ENCODE data around the gene CTTN.
"Not testable (repeated sequence)": the region's sequence is repeated elsewhere in the genome, so short reads cannot be mapped to it uniquely, and the experiment has no call there.

Gene CTTN

DNA sequence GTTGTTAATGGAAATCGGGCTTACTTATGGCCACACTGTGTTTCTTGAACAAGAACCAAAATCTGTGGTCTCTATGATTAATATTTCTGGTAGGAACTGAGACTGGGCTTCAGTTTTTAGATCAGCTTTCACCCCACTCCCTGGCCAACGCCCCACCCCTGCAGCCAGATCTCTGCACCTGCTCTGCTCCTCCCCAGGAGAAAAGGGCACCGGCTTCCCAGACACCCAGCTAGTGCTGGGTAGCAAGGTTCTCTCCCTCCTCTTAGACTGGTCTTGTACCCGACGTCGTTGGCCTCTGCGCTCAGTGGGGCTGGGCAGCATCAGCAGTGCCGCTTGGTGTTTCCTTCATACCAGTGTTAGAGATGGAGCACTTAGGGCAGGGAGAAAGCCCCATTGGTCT lies 17.0 kb upstream of the CTTN start:
- DNase-seq (ENCODE audit: low read depth in 4 of 4, low spot score in 1 of 4) = no peak

DNA sequence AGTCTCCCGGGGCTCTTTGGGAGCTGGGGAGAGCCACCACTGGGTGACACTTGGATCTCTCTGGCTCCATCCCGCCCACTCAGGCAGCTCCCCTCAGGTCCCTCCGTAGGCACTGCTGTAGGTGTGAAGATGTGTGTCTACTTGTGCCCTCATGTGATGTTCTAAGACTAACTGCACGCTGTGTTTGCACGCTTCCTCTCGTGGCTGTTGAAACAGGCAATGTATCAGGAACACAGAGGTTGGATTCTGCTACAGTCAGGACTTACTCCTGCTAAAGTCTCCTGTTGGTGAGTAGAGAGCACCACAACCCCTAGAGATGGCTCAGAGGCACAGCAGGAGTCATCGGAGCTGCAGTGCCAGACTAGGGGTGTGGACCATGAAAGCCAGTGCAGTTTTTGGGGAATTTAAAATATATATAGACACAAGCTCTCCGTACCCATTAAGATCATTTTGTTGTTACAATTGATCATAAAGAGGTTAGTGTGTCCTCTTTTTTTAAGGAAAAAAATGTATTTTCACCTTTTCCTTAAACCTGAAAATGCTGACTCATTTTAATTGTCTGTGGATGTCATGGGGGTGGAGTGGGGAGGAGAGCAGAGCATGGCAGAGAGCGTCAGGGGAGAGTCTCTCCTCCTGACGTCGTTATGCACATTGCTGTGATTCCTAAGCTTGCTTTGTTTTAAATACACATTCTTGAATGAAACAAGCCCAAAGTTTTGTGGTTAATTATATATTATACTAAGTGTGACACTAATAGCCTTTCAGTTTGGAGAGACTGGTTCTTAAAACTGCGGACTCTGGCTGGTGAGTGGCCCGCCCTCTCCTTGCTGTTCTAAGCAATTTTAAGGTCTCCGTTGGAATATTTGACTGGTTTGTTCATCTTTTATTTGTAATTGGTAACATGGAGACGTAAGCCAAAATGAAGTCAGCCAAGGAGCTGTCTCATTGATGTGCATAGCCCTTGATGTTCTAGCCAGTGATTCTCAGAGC lies 16.2 kb upstream of the CTTN start:
- DNase-seq (ENCODE audit: low read depth in 4 of 4, low spot score in 1 of 4) = no peak

DNA sequence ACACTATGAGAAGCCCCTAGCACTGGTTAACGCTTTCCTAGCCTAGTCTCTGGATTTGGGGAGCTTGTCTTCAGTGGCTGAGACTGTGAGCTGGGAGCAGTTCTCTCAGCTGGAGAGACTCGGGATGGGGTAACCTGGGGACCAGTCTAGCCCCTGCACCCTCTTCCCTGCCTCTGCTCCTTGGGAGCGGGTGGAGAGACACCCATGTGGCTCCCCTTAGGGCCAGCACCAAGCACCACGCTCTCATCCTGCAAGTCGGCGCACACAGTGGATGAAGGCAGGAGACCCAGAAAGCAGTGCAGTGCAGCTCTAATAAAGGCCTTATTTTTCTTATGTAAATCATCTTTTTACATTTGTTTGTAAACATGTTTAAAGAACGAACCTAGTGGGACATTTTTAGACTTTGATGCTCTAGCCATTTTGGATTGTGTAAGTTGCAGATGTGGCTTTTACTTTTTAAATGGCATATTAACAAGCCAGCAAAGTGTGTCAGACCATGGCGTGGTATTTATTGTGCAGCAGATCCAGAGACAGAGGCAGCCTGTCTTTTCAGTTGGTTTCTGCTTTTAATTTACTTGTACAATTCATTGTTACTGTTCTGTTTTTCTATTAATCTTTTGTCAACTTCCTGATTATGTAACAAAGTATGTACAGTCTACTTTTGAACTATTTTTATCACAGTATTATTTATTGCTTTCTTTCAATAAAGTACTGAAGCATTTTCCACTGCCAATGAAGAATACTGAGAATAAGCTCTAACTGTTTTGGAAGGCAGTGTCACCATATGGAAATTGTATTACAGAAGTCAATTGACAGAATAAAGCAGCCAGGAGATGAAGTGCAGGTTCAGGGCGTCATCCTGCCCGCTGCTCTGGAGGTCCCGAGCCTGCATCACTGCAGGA lies 14.4 kb upstream of the CTTN start:
- no peak for DNase-seq (ENCODE audit: low read depth in 4 of 4, low spot score in 1 of 4)

DNA sequence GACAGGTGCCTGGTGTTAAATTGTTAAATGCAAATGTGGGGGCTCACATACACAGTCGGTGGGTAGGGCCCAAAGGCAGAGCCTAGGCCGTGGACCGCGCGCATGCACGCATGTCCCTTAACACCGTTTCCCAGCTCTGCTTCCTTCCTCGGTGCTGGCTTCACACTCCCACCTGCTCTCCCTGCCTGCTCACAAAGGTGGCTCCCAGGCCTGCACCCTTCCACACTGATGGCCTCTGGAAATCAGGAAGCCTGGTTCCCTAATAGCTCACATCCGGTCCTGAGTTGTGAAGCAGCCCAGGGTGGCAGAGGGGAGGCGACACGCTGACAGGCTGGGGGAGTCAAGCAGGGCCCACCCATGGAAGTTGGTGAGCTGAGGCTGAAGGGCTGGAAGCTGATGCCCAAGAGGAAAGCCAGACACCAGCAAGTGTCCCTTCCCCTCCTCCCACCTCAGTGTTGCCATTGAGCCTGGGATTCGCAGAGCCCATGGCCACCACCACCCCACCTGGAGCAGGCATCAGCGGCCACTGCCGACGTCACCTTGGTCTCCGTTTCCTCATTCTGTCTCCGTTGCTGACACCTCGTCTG lies 13.7 kb upstream of the CTTN start:
- no peak for DNase-seq (ENCODE audit: low read depth in 4 of 4, low spot score in 1 of 4)

DNA sequence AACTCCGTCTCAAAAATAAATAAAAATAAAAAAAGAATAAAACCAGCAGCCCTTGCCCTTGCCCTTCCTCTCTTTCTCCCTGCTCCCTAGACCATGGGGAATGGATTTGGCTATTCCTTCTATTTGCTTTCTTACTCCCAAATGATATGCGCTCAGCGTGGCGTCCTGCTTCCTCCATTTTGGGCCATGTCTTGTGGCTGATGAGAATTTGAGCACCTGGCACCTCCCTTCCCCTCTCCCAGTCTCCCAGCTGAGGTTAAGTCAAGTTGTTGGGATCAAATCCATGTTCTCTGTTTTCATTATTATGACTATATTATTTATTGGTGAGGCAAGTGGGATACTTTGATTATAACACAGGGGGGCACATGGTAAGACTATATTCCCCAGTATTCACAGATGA lies 10.8 kb upstream of the CTTN start:
- DNase-seq (ENCODE audit: low read depth in 4 of 4, low spot score in 1 of 4) = no peak

DNA sequence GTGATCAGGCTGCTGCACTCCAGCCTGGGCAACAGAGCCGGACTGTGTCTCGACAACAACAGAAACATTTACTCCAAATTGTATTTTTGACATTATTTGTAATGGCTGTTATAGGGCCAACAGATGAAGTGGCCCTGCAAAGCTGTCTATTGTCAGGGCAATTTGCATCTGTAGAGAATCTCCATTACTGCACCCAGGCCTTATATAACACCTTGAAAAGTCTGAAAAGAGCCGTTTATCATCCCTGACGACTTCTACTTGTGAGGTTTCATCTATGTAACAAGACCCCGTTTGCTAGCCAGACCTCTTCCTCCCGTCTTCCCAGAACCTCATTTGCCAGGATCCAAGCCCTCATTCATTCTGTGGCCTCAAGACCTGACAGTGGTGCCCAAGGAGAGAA lies 9.1 kb upstream of the CTTN start:
- DNase-seq (ENCODE audit: low read depth in 4 of 4, low spot score in 1 of 4) = no peak

DNA sequence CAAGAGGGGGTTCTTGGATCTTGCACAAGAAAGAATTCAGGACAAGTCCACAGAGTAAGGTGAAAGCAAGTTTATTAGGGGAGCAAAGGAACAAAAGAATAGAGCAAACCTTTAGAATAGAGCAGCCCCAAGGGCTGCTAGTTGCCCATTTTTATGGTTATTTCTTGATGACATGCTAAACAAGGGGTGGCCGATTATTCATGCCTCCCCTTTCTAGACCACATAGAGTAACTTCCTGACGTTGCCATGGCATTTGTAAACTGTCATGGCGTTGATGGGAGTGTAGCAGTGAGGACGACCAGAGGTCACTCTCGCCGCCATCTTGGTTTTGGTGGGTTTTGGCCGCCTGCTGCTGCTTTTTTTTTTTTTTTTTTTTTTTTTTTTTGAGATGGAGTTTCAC lies 7.4 kb upstream of the CTTN start:
- DNase-seq (ENCODE audit: low read depth in 4 of 4, low spot score in 1 of 4) = not testable (repeated sequence)

DNA sequence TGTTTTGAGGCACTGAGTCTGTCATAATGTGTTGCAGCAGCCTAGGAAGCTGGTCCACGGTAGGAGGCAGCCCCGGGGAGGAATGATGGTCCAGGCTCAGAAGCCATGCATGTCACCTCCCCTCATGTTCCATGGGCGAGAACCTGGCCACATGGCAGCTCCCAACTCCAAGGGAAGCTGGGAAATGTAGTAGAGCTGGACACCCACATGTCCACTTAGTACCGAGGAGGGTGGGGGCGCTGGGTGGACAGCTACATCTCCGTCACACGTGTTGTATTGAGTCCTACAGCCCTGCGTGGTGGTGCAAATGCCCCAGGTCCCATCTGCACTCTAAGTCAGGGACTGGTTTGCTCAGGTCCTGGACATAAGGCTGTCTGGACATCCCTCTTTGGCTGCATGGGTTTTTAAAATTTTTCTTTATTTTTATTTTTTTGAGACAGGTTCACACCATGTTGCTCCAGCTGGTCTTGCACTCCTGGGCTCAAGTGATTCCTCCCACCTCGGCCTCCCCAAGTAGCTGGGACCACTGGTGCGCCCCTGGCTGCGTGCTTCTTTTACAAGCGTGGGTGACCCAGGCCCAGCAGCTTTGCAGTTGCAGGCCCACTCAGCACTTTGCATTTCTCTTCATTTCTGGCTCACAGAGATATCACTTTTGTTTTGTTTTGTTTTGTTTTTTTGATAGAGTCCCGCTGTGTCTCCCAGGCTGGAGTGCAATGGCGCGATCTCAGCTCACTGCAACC lies 3.9 kb upstream of the CTTN start:
- DNase-seq (ENCODE audit: low read depth in 4 of 4, low spot score in 1 of 4) = no peak

DNA sequence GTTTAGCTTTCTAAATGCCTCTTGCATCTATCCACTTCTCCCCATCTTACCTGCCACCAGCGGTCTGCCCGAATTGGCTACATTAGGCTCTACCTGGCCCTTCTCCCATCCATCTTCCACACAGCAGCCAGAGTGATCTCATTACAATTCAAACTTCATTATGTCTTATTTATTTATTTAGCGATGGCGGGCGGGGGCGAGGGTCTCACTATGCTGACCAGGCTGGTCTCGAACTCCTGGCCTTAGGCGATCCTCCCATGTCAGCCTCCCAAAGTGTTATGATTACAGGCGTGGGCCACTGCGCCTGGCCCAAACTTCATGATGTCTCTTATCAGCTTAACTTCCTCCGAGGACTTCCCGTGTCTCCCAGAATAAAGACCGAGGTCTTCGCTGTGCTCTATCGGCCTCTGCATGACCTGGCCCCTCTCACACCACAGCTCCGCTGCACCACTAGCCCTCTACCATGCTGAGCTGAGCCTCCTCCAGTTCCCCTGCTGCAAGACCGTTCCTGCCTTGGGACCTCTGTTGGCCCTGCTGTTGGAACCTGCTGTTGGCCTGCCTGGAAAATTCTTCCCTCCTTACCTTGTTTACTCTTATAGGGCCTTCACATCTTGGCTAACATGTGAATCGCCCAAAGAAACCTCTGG lies 870 bp upstream of the CTTN start:
- peak in 1 of 4 experiments; percentile 6 for DNase-seq (ENCODE audit: low read depth in 4 of 4, low spot score in 1 of 4)

DNA sequence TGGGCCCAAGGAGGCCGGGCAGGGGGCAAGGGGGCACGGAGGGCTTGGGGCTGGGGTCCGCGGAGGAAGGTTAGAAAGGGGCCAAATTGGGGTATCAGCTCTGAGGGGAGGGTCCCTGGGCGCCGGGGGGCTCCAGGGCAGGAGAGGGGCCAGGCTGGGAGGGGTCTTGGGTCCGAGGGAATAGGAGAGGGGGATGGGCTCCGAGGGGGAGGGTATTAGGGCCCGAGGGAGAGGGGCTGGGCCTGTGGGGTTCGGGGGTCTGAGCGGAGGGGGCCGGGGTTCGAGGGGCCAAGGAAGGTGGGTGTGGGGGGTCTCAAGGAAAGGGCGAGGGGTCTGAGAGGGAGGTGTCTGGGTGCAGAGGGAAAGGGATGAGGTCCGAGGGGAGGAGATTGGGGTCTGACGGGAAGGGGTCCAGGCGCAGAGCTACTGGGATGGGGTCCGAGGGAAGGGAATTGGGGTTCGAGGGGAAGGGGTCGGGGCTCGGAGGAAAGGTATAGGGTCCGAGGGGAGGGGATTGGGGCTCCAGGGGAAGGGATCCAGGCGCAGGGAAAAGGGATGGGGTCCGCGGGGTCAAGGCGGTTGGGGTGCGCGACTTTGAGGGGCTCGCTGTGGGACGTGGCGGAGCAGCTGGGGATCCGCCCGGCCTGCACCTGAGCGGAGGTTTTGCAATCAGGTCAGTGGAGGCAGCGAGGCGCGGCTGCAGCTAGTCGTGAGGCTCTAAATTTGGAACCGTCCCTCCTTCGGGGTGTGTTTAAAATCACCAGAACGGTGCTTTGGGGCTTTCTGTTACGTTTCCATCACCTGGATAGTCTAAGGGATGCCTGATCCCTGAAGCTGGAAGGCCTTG lies 728 bp downstream of the CTTN start:
- DNase-seq (ENCODE audit: low read depth in 4 of 4, low spot score in 1 of 4) = no peak

DNA sequence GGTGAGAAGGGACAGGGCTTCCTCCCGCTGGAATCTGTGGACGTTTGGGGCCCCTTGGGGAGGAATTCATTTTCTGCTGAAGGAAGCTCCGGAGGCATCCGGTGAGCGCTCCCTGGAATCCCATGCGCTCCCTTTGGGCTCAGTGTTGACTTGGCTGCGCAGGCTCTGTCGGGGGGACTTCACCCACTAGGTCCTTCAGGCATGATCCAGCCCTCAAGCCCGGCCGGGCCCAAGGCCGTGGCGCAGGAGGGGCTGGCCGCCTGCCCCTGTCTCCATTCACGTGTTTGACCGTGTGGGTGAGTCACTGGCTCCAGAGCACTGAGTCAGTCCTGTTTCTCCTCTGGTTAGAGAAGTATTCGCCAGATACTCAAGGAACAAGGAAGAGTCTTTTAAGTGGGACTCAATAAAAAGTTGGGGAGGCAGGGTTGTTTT lies 1.4 kb downstream of the CTTN start:
- no peak for DNase-seq (ENCODE audit: low read depth in 4 of 4, low spot score in 1 of 4)

DNA sequence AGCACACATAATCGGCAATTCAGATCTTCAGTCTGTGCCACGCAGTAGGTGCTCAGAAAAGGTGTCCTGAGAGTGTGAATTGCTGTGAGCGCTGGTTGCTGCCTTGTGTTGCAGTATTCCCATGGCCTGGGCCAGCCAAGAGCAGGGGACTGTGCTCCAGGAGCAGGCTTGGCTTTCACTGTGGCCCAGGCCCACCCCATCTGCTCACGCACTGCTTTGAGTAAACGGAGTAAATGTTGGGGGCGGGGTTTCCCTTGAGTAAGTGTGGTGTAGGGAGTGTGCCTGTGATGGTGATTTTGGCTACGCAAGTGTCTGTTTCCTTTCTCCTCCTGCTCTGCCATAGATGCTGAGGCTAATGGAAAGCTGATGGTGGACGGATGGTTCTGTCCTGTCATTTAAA lies 2.3 kb downstream of the CTTN start:
- DNase-seq (ENCODE audit: low read depth in 4 of 4, low spot score in 1 of 4) = no peak

DNA sequence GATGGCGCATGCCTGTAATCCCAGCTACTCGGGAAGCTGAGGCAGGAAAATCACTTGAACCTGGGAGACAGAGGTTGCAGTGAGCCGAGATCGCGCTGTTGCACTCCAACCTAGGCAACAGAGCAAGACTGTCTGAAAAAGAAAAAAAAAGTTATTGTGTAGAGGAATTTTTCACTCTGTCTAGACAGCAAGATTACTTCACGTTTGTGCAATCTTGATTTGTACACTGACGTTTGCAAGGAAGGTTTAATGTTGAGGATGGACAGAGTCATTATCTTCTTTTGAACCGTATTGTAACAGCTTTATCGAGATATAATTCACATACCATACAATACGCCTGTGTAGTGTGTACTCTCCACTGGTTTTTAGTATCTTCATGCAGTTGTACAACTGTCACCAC lies 3.7 kb downstream of the CTTN start:
- DNase-seq (ENCODE audit: low read depth in 4 of 4, low spot score in 1 of 4) = no peak

DNA sequence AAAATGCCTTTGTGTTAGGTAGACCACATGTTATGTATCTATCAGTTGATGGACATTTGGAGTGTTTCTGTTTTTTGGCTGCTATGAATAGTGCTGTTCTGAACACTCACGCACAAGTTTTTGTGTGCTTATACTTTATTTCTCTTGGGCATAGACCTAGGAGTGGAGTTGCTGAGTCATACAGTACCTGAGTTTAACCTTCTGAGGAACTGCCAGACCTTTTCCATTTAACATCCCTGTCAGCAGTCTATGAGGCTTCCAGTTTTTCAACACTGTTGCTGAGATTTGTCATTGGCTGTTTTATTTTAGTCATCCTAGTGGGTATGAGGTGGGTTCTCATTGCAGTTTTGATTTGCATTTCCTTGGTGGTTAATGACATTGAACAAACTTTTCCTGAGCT lies 4.4 kb downstream of the CTTN start:
- DNase-seq (ENCODE audit: low read depth in 4 of 4, low spot score in 1 of 4) = no peak

DNA sequence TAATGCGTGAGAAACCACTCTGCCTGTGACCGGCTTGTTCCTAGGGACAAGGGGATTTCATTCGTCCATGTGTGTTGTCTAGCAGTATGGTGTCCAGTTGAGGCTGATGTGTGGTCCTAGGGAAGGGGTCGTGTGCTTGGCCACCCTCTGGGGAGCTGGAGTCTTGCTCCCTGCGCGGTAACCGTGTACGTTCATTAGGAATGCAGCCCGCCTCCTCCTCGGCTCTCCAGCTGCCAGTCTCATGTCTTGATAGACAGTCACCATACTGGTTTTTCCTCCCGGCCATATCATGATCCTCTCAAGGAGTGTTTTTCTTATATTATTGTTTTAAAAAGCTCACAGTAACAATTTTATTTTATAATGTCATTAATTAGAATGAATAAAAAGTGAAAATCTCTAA lies 5.9 kb downstream of the CTTN start:
- no peak for DNase-seq (ENCODE audit: low read depth in 4 of 4, low spot score in 1 of 4)

DNA sequence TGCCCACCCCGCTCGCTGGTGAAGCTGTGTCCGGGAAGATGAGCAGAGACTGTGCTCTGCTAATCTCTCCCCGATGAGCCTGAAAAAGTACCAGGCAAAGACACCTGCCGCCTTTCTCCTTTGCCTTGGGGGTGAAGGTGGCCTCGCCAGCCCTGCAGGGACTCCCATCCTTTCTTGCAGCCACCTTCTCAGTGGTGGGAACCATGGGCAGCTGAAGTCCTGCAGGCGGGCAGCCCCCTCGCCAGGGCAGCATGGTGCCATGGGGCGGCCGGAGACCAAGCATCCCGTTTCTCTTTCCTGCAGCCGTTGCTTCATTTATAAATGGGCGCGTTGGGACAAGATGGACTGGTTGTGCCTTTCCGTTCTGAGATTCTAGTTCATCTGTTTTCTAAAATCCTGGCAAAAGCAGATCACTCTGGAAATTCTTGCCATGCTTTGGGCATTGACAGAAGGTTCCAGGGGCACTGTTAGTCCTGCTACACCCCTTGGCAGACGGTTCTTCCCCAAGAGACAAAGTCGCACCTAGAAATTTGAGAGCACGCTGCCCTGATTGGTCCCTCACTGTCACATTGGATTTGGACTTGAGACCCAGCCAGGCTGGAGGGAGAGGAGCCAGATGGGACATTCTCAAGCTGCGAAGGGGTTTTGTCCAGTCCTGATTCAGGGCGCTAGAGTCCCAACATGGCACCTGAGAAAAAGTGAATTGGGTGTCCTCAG lies 7.5 kb downstream of the CTTN start:
- no peak for DNase-seq (ENCODE audit: low read depth in 4 of 4, low spot score in 1 of 4)

DNA sequence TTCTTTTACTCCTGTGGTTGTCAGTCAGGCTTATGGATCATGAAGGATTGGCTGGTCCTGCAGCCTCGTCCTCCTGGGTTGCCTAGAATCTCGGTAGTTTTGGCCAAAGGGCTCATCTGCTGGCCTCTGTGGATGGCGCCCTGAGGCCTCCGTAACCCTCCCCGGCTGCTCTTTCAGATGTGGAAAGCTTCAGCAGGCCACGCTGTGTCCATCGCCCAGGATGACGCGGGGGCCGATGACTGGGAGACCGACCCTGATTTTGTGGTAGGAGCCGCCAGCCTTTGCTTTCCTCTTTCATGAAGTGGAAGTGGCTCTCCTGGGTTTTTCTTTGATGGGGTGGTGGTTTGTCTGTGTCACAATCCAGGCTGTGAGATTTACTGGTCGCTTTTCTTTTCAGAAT lies 8.8 kb downstream of the CTTN start:
- DNase-seq (ENCODE audit: low read depth in 4 of 4, low spot score in 1 of 4) = no peak

DNA sequence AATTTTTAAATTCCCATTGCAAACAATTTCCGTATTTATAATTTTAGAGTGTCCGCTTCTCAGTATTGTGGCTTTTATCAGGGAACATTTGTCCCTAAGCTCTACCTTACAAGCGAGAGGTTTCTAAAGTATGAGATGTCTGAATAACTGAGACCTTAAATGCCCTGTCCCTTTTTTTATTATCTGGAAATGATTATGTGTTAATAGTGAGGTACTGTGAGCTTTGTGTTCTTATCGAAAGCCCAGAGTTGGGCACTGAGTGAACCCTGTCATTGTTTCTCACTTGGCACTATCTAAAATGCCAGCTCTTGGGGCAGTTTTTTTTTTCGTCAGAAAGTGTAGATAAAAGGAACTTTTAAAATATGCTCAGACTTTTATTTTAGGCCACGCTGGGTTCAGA lies 9.5 kb downstream of the CTTN start:
- DNase-seq (ENCODE audit: low read depth in 4 of 4, low spot score in 1 of 4) = no peak

DNA sequence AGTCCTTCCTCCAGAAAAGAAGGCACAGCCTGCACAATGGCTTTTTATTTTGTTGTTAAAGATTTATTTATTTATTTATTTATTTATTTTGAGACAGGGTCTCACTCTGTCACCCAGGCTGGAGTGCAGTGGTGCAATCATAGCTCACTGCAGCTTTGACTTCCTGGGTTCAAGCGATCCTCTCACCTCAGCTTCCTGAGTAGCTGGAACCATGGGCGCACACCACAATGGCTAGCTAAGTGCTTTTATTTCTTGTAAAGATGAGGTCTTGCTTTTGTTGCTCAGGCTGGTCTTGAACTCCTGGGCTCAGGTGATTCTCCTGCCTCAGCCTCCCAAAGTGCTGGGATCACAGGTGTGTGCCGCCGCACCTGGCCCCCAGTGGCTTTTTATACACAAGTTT lies 10.0 kb downstream of the CTTN start:
- DNase-seq (ENCODE audit: low read depth in 4 of 4, low spot score in 1 of 4) = not testable (repeated sequence)
